SH-SY5Y (cell line): Measurements from ENCODE around the gene MLF1.

ENCODE experiments used
- GATA2 ChIP-seq: IDR thresholded peaks from 2 replicates; pipeline ENCODE4 v1.6.1; 2011; ENCODE audit warnings: mild to moderate bottlenecking, low read depth, low read length
- GATA3 ChIP-seq: IDR thresholded peaks from 2 replicates; pipeline ENCODE4 v1.6.1; 2011; ENCODE audit warnings: low read depth, mild to moderate bottlenecking, low read length, moderate library complexity

- TF ChIP-seq GATA2: no peak
- TF ChIP-seq GATA3: no peak
Measured at GRCh38 chr3:158522221-158523136, 48.5 kb upstream of the MLF1 start.
